HUES48 (cell line): ENCODE results near the gene FXYD3.
"Not testable (repeated sequence)": the region's sequence is repeated elsewhere in the genome, so short reads cannot be mapped to it uniquely, and the experiment has no call there.

Experiments
- H3K27ac ChIP-seq: one replicate; pipeline ENCODE4 v1.7.0; 2013; ENCODE audit warnings: low read depth, low read length, inconsistent platforms
- H3K27me3 ChIP-seq: 2 replicates; pipeline ENCODE4 v1.6.1; 2013; ENCODE audit warnings: mild to moderate bottlenecking, low read length; ENCODE audit not compliant: control insufficient read depth, insufficient read depth
- H3K36me3 ChIP-seq: 2 replicates; pipeline ENCODE4 v1.6.1; 2013; ENCODE audit warnings: low read length; ENCODE audit not compliant: control insufficient read depth, insufficient read depth
- H3K4me1 ChIP-seq: 2 replicates; pipeline ENCODE4 v1.6.1; 2013; ENCODE audit warnings: mild to moderate bottlenecking, low read length; ENCODE audit not compliant: control insufficient read depth, insufficient read depth
- H3K4me3 ChIP-seq: 2 replicates; pipeline ENCODE4 v1.5.1; 2013; ENCODE audit warnings: mild to moderate bottlenecking, low read depth, low read length
- H3K9ac ChIP-seq: 2 replicates; pipeline ENCODE4 v1.6.1; 2013; ENCODE audit warnings: mild to moderate bottlenecking, low read depth, low read length, moderate library complexity
- H3K9me3 ChIP-seq: 2 replicates; pipeline ENCODE4 v1.6.1; 2013; ENCODE audit warnings: low read length; ENCODE audit not compliant: control insufficient read depth, insufficient read depth

The FXYD3 gene

GRCh38 chr19:35144259-35144599, 28.6 kb downstream of the FXYD3 start:
- H3K4me3 ChIP-seq = peak overlapping the region; percentile 33; the same call in 1 of the 2 replicates

DNA sequence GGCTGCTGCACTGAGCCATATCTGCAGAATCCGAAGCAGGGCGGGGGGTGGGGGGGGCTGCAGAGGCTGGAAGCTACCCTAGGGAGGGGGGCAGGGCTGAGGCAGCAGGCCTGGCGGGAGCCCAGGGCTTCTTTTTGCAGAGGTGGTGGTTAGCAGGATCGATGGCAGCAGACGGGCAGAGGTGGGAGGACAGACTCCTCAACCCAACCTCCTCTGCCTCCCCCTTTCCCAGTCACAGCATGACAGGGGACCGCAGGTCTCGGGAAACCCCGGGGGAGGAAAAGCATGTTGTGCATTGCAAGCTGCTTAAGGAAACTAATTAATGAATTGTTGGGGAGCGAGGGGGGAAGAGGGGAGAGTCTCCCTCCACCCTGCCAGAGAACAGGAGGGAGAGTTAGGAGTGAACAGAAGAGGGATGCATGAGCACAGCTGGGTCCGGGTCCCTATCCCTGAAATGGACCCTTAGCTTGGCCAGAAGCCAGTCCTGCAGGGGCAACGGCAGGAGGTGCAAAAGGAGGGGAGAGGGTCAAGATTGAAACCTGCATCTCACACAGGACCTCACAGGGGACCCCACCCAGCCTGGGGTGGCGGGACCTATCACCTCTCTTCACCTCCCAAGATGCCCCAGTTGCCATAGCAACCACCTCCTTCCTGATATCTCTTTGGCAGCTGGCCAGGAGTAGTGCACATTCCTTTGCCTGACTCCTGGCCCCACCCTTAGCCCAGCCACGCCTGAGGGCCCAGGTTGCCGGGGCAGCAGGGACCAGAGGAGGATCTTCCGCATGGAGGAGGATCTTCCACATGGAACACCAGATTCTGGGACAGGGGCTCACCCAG, 29.2 kb downstream of the FXYD3 start:
- no peak overlapping the region; the same call in 1 of the 2 replicates for H3K4me3 ChIP-seq
- H3K4me1 ChIP-seq = peaks cover 19% of the 10 kb centered on the region
- H3K9me3 ChIP-seq = no peaks in the 10 kb centered on the region
- no peaks in the 10 kb centered on the region for H3K36me3 ChIP-seq
- no peak overlapping the region for H3K27ac ChIP-seq
- no peak overlapping the region for H3K9ac ChIP-seq
- peaks cover 25% of the 10 kb centered on the region for H3K27me3 ChIP-seq

More at GRCh38 chr19:35144259-35144599, 28.6 kb downstream of the FXYD3 start:
- no peak overlapping the region for H3K27ac ChIP-seq
- H3K9me3 ChIP-seq = no peaks in the 10 kb centered on the region
- H3K9ac ChIP-seq = no peak overlapping the region
- peaks cover 25% of the 10 kb centered on the region for H3K27me3 ChIP-seq
- peaks cover 19% of the 10 kb centered on the region for H3K4me1 ChIP-seq
- no peaks in the 10 kb centered on the region for H3K36me3 ChIP-seq

DNA sequence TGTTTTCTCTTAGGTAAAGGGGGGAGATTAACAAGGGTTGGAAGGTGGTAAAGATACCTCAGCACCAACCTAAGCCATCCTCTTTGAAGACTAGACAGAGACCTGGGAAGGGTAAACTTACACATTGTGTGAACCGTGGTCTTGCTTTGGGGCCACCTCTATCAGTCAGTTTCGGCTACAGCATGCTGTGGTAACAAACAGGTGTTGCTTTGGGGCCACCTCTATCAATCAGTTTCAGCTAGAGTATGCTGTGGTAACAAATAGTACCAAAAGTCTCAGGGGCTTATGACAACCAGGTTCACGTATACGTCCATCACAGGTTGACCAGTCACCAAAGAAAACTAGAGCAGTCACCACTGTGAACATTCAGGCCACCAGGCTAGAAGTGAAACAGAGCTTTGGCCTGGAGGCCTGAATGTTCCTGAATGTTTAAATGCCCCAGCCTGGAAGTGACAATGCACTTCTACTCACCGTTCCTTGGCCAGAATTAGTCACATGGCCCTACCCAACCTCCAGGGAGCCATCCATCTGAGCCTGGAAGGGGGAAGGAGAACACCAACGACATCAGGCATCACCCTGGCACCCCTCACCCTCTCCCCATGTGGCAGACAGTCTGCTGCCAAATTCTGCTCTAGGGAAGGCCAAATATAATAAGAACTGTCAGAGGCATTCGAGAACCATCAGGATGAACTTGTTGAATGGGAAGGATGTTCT, 31.3 kb downstream of the FXYD3 start:
- no peak overlapping the region for H3K27ac ChIP-seq
- no peak overlapping the region for H3K9ac ChIP-seq
- H3K4me3 ChIP-seq = no peak overlapping the region
- H3K9me3 ChIP-seq = no peaks in the 10 kb centered on the region
- no peaks in the 10 kb centered on the region for H3K36me3 ChIP-seq
- H3K27me3 ChIP-seq = peaks cover 13% of the 10 kb centered on the region
- H3K4me1 ChIP-seq = peaks cover 22% of the 10 kb centered on the region

DNA sequence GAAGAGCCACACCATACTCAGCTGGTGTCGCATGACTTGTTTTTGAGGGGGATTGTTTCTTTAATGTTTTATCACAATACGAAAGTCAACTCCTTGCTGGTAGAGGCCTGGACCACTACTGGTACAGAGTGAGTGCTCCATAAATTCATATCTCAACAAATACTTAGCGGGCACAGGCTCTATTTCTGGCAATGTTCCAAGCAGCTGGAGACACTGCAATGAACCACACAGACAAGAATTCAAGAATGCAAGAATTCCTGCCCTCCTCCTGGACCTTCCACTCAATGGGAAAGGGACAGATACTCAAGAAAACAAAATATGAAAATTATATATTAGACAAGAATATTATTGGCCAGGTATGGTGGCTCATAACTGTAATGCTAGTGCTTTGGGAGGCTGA, 33.8 kb downstream of the FXYD3 start:
- Histone ChIP-seq H3K27me3 (0 out of 2 replicates have a peak, but pooled peaks cover 5% of the 10 kb centered on the region), H3K4me3 (no peak overlapping the region), H3K4me1 (peaks cover 21% of the 10 kb centered on the region), H3K9ac (no peak overlapping the region), H3K27ac (no peak overlapping the region), H3K36me3 (no peaks in the 10 kb centered on the region), H3K9me3 (no peaks in the 10 kb centered on the region)

DNA sequence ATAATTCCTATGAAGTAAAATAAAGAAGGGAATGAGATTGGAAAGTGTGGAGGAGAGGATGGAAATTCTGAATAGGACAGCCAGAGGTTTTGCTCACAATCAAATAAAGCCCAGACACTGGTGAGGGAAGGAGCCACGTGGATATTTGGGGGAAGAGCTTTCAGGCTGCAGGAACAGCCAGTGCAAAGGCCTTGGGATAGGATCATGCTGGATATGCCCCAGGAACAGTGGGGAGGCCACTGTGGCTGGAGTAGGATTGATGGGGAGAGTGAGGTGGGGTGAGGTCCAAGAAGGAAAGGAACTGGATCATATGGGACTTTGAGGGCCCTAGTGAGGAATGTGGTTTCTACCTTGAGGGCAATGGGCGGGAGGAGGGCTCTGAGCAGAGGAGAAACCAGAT, 34.8 kb downstream of the FXYD3 start:
- Histone ChIP-seq H3K27ac (no peak overlapping the region), H3K36me3 (no peaks in the 10 kb centered on the region), H3K9ac (no peak overlapping the region), H3K4me1 (peaks cover 22% of the 10 kb centered on the region), H3K27me3 (0 out of 2 replicates have a peak, but pooled peaks cover 5% of the 10 kb centered on the region), H3K9me3 (no peaks in the 10 kb centered on the region), H3K4me3 (no peak overlapping the region)

DNA sequence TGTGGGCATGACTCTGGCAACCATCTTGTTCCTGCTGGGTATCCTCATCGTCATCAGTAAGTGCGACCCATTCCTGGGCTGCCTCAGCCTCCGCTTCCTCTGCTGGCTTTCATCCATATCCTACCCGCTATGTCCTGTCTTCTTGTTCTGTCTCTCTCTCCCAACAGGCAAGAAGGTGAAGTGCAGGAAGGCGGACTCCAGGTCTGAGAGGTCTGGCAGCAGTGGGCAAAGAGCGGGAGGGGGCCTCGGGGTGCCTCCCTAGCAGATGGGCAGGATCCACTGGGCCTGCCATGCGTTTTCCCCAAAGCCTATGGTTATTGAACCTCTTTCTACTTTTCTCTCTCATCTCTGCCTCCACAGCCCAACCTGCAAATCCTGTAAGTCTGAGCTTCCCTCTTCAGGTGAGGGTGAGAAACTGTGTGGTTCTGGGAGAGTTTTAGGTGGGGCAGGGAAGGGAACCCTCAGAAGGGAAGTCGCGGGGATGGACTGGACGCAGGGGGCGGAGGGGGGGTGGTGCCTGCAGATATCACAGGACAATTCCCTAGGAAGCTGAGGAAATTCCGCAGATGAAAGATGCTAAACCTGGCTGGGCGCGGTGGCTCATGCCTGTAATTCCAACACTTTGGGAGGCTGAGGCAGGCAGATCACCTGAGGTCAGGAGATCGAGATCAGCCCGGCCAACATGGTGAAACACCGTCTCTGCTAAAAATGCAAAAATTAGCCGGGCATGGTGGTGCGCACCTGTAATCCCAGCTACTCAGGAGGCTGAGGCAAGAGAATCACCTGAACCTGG, 35.8 kb downstream of the FXYD3 start:
- Histone ChIP-seq H3K27ac (no peak overlapping the region), H3K27me3 (0 out of 2 replicates have a peak, but pooled peaks cover 5% of the 10 kb centered on the region), H3K4me3 (no peak overlapping the region), H3K9ac (no peak overlapping the region), H3K36me3 (no peaks in the 10 kb centered on the region), H3K9me3 (no peaks in the 10 kb centered on the region), H3K4me1 (peaks cover 26% of the 10 kb centered on the region)

- H3K9ac ChIP-seq = not testable (repeated sequence)
- peak overlapping the region; percentile 82; the same call in 1 of the 2 replicates for H3K4me3 ChIP-seq
These were observed 37.5 kb downstream of the FXYD3 start for GRCh38 chr19:35153129-35153522.

GRCh38 chr19:35153701-35154524, 38.3 kb downstream of the FXYD3 start:
- Histone ChIP-seq H3K27ac (no peak overlapping the region), H3K9me3 (no peaks in the 10 kb centered on the region), H3K4me1 (peaks cover 26% of the 10 kb centered on the region), H3K36me3 (peaks cover 20% of the 10 kb centered on the region), H3K9ac (no peak overlapping the region), H3K27me3 (0 out of 2 replicates have a peak, but pooled peaks cover 5% of the 10 kb centered on the region), H3K4me3 (peak overlapping the region; percentile 82)

More at GRCh38 chr19:35153129-35153522, 37.5 kb downstream of the FXYD3 start:
- H3K9me3 ChIP-seq, H3K27ac ChIP-seq, H3K27me3 ChIP-seq: not testable (repeated sequence)
- H3K36me3 ChIP-seq = peaks cover 13% of the 10 kb centered on the region
- peaks cover 26% of the 10 kb centered on the region for H3K4me1 ChIP-seq

DNA sequence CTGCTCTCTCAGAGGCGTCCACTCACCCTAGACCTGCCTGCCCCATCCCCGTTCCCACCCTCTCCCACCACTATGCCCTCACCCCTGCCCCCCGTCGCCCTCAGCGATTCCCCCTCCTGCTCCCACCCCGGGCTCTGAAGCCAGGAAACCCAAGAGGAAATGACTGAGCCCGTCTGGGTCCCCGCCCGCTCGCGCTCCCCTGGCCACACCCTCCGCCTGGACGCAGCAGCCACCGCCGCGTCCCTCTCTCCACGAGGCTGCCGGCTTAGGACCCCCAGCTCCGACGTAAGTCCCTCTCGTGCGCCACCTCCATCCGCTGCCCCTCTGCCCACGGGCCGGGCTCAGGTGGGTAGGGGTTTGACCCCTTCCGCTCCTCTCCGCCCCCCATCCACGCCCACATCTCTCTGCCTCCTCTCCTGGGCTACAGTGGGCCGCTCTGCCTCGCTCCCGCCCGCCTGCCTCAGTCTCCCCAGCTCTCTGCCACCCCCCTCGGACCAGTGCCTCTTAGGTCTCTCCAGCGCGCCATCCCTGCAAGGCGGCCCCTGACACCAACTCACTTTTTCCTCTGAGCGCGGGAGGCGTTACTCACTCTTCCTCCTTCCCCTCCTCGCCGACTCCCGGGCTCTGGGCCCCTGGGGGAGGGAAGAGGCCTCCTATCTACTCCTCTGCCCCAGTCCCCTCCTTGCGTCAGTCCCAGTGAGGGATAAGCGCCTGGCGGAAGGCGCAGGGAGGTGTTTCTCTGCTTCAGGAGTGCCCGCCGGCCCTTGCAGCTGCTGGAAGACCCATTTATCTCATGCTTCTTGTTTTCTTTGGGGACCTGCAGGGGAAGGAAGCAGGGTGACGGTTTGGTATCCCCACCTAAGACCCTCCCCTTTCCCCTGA, 39.1 kb downstream of the FXYD3 start, which contains the start of gene FXYD5:
Gene FXYD5 (plus strand): TSS at position 211 of the 882 bp plus-strand sequence. CDS start 816 bp downstream, outside the sequence.
- H3K4me1 ChIP-seq = peaks cover 26% of the 10 kb centered on the region
- peak within 1 kb of the TSS; percentile 25 for H3K27ac ChIP-seq
- H3K4me3 ChIP-seq = peak within 1 kb of the TSS; percentile 82
- 0 out of 2 replicates have a peak, but pooled peaks cover 5% of the 10 kb centered on the region for H3K27me3 ChIP-seq
- H3K36me3 ChIP-seq = peaks cover 28% of the 10 kb centered on the region
- H3K9me3 ChIP-seq = no peaks in the 10 kb centered on the region
- peak within 1 kb of the TSS; percentile 48 for H3K9ac ChIP-seq
